ENCODE data around the gene OR11G2.

DNA sequence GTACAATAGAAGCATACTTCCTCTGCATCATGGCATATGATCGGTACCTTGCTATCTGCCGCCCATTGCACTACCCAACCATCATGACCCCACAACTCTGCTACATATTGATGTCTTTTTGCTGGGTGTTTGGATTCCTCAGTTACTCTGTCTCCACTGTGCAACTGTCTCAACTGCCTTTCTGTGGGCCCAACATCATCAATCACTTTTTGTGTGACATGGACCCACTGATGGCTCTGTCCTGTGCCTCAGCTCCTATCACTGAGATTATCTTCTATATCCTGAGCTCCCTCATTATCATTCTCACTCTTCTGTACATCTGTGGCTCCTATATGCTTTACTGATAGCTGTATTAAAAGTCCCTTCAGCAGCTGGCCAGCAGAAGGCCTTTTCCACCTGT lies 18.9 kb downstream of the OR11G2 start:
- TF ChIP-seq, protein P1, sequence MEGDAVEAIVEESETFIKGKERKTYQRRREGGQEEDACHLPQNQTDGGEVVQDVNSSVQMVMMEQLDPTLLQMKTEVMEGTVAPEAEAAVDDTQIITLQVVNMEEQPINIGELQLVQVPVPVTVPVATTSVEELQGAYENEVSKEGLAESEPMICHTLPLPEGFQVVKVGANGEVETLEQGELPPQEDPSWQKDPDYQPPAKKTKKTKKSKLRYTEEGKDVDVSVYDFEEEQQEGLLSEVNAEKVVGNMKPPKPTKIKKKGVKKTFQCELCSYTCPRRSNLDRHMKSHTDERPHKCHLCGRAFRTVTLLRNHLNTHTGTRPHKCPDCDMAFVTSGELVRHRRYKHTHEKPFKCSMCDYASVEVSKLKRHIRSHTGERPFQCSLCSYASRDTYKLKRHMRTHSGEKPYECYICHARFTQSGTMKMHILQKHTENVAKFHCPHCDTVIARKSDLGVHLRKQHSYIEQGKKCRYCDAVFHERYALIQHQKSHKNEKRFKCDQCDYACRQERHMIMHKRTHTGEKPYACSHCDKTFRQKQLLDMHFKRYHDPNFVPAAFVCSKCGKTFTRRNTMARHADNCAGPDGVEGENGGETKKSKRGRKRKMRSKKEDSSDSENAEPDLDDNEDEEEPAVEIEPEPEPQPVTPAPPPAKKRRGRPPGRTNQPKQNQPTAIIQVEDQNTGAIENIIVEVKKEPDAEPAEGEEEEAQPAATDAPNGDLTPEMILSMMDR (IDR thresholded peaks at IDR 0.05): no peak
- TF ChIP-seq POLR2AphosphoS5 (IDR thresholded peaks at IDR 0.05; ENCODE audit: low read depth, low read length) (no peak), TCF7L2 (IDR thresholded peaks at IDR 0.05; ENCODE audit: low read depth, low read length) (no peak)
